CD14-positive monocyte (primary cell): ENCODE data around the gene EEF1G. TPM values are rescaled to one million over a fixed set of nuclear protein-coding genes. Genes with fewer than 3 reads are reported as not detected.

ENCODE experiments used
- DNase-seq, 3 donors: peaks; one replicate each; pipeline ENCODE4 v3.0.0-alpha.2; 2011 to 2022
- H2AFZ ChIP-seq: 2 replicates; pipeline ENCODE4 v1.6.0; 2012; ENCODE audit warnings: mild to moderate bottlenecking, low read depth, low read length, inconsistent platforms; ENCODE audit not compliant: insufficient read depth, poor library complexity, severe bottlenecking
- H3K27ac ChIP-seq, 2 donors: 1 replicate in 1 of 2; 2 replicates in 1 of 2; pipeline ENCODE4 v1.5.1; 2012 to 2013; ENCODE audit warnings: low read length in 2 of 2, control low read depth in 1 of 2, inconsistent platforms in 1 of 2, low read depth in 1 of 2, mild to moderate bottlenecking in 1 of 2
- H3K27me3 ChIP-seq, 2 donors: one replicate each; pipeline versions ENCODE4 v1.6.0 to v1.6.1; 2011 to 2013; ENCODE audit warnings: low read length in 2 of 2; ENCODE audit not compliant: control insufficient read depth in 2 of 2, insufficient read depth in 2 of 2
- H3K36me3 ChIP-seq, 2 donors: replicated peaks in 1 of 2; 1 replicate in 1 of 2; 2 replicates in 1 of 2; pipeline versions ENCODE4 v1.5.1 to v1.6.1; 2012 to 2013; ENCODE audit warnings: low read length in 2 of 2, control low read depth in 1 of 2, inconsistent platforms in 1 of 2, mild to moderate bottlenecking in 1 of 2; ENCODE audit not compliant: insufficient read depth in 2 of 2, control insufficient read depth in 1 of 2
- H3K4me1 ChIP-seq, 2 donors: 1 replicate in 1 of 2; 2 replicates in 1 of 2; pipeline versions ENCODE4 v1.5.1 to v1.6.1; 2012 to 2013; ENCODE audit warnings: low read length in 2 of 2, control low read depth in 1 of 2, inconsistent platforms in 1 of 2, mild to moderate bottlenecking in 1 of 2, moderate library complexity in 1 of 2; ENCODE audit not compliant: insufficient read depth in 2 of 2, control insufficient read depth in 1 of 2
- H3K4me2 ChIP-seq: replicated peaks from 2 replicates; pipeline ENCODE3; 2012; ENCODE audit warnings: low read length, moderate library complexity, mild to moderate bottlenecking; ENCODE audit not compliant: poor library complexity, severe bottlenecking; ENCODE audit errors: extremely low read depth
- H3K4me3 ChIP-seq, 3 experiments: fragments of 200-600 bp in 1 of 3; sonication (generic) in 1 of 3; replicated peaks in 1 of 3; 1 replicate in 2 of 3; 2 replicates in 1 of 3; pipeline ENCODE4 v1.5.1; 2011 to 2013; ENCODE audit warnings: low read length in 3 of 3, mild to moderate bottlenecking in 3 of 3, control low read depth in 2 of 3, low read depth in 2 of 3, inconsistent platforms in 1 of 3, moderate library complexity in 1 of 3
- H3K79me2 ChIP-seq: 2 replicates; pipeline ENCODE4 v1.6.0; 2012; ENCODE audit warnings: mild to moderate bottlenecking, control low read depth, inconsistent platforms, low read length, moderate library complexity; ENCODE audit not compliant: insufficient read depth
- H3K9ac ChIP-seq: 2 replicates; pipeline ENCODE4 v1.6.0; 2017; ENCODE audit warnings: low read length, mild to moderate bottlenecking; ENCODE audit not compliant: insufficient read depth, poor library complexity, severe bottlenecking
- H3K9me3 ChIP-seq, 2 donors: replicated peaks in 1 of 2; 1 replicate in 1 of 2; 2 replicates in 1 of 2; pipeline versions ENCODE4 v1.5.1 to v1.6.1; 2012 to 2013; ENCODE audit warnings: low read length in 2 of 2, control low read depth in 1 of 2; ENCODE audit not compliant: control insufficient read depth in 1 of 2, insufficient read depth in 1 of 2
- H4K20me1 ChIP-seq: 2 replicates; pipeline ENCODE4 v1.6.0; 2012; ENCODE audit warnings: mild to moderate bottlenecking, low read length, control low read depth, moderate library complexity; ENCODE audit not compliant: insufficient read depth
- H3K27ac Mint-ChIP-seq, 7 donors: one replicate each; pipeline ENCODE4 v1.8.0; 2020; ENCODE audit warnings: mild to moderate bottlenecking in 7 of 7, mixed read lengths in 7 of 7, moderate library complexity in 6 of 7, inconsistent platforms in 2 of 7
- H3K27me3 Mint-ChIP-seq, 3 donors: one replicate each; pipeline ENCODE4 v1.8.0; 2021 to 2022; ENCODE audit warnings: low read depth in 3 of 3, mild to moderate bottlenecking in 3 of 3, mixed read lengths in 3 of 3, moderate library complexity in 3 of 3, inconsistent platforms in 1 of 3
- H3K36me3 Mint-ChIP-seq, 2 donors: one replicate each; pipeline ENCODE4 v1.8.0; 2020; ENCODE audit warnings: mixed read lengths in 2 of 2, inconsistent platforms in 1 of 2, mild to moderate bottlenecking in 1 of 2
- H3K4me1 Mint-ChIP-seq: one replicate; pipeline ENCODE4 v1.8.0; 2020; ENCODE audit warnings: mild to moderate bottlenecking, mixed read lengths
- H3K4me3 Mint-ChIP-seq, 2 donors: one replicate each; pipeline ENCODE4 v1.8.0; 2020; ENCODE audit warnings: mild to moderate bottlenecking in 2 of 2, mixed read lengths in 2 of 2, moderate library complexity in 1 of 2
- H3K9me3 Mint-ChIP-seq, 7 donors: one replicate each; pipeline ENCODE4 v1.8.0; 2020 to 2022; ENCODE audit warnings: mixed read lengths in 7 of 7, mild to moderate bottlenecking in 6 of 7, moderate library complexity in 6 of 7, inconsistent platforms in 2 of 7
- CTCF ChIP-seq: fragments of 200-600 bp; IDR thresholded peaks from one replicate; pipeline ENCODE4 v1.8.0; 2022; ENCODE audit warnings: antibody characterized with exemption, mild to moderate bottlenecking
- WGBS: methylation state at CpG from one replicate; pipeline ENCODE4 v1.1.5; 2013; ENCODE audit warnings: missing lambda C conversion rate; ENCODE audit not compliant: insufficient coverage; 5-methylcytosine and 5-hydroxymethylcytosine counted together
- intact Hi-C, 2 donors: fragments of 100-400 bp; cut with micrococcal nuclease; formaldehyde crosslinking; loops; one replicate each; pipeline versions ENCODE4 v1.15.0 to v1.15.1; 2023
- polyA plus RNA-seq, 3 donors: library from polyadenylated mRNA; depleted of rRNA in 1 of 3; unstranded in 2 of 3; stranded (reverse) in 1 of 3; fragments of 300-500 nt in 2 of 3; fragments of >200 nt in 1 of 3; fragmentation: Illumina TruSeq in 2 of 3; gene quantifications; 1 replicate in 2 of 3; 2 replicates in 1 of 3; pipeline ENCODE4 v1.2.3, GENCODE V29; 2012 to 2021

Gene EEF1G
- polyA plus RNA-seq, 3 donors, result 490 to 603 (median 491) TPM

GRCh38 chr11:62543680-62544444 lies 29.8 kb downstream of the EEF1G start:
- peak overlapping the region; percentile 94 for H3K4me2 ChIP-seq
- Mint-ChIP-seq H3K9me3 (peaks cover 0 to 3% (median 0%) of the 10 kb centered on the region in 7 donors), H3K27me3 (peaks cover 0 to 17% (median 7%) of the 10 kb centered on the region in 3 donors), H3K4me1 (peaks cover 70% of the 10 kb centered on the region), H3K27ac (peak overlapping the region; percentile 93 to 100 (median 96)), H3K4me3 (peak overlapping the region; percentile 96 to 98), H3K36me3 (peaks cover 5 to 35% of the 10 kb centered on the region in 2 donors)
- H3K9me3 ChIP-seq, result no peaks in the 10 kb centered on the region
- intact Hi-C loops, result loop anchor here (1.0 to 10.0 kb wide), 5 partner anchors 9 to 572 kb away; no protein-coding TSS in a partner anchor
- TF ChIP-seq CTCF, result no peak
- peaks cover 2% of the 10 kb centered on the region in 2 donors for H3K36me3 ChIP-seq
- WGBS, result 88% methylated on average over 13 of the region's 22 CpGs
- H3K27me3 ChIP-seq, result no peaks in the 10 kb centered on the region
- H3K4me1 ChIP-seq, result peaks cover 71 to 72% of the 10 kb centered on the region in 2 donors
- H3K9ac ChIP-seq, result peak overlapping the region; percentile 100
- H4K20me1 ChIP-seq, result peaks cover 76% of the 10 kb centered on the region
- H3K27ac ChIP-seq, result peak overlapping the region; percentile 82 to 99
- no peak for DNase-seq
- H2AFZ ChIP-seq, result no peak overlapping the region
- peaks cover 92% of the 10 kb centered on the region for H3K79me2 ChIP-seq
- peak overlapping the region; percentile 83 to 96 (median 87) for H3K4me3 ChIP-seq

DNA sequence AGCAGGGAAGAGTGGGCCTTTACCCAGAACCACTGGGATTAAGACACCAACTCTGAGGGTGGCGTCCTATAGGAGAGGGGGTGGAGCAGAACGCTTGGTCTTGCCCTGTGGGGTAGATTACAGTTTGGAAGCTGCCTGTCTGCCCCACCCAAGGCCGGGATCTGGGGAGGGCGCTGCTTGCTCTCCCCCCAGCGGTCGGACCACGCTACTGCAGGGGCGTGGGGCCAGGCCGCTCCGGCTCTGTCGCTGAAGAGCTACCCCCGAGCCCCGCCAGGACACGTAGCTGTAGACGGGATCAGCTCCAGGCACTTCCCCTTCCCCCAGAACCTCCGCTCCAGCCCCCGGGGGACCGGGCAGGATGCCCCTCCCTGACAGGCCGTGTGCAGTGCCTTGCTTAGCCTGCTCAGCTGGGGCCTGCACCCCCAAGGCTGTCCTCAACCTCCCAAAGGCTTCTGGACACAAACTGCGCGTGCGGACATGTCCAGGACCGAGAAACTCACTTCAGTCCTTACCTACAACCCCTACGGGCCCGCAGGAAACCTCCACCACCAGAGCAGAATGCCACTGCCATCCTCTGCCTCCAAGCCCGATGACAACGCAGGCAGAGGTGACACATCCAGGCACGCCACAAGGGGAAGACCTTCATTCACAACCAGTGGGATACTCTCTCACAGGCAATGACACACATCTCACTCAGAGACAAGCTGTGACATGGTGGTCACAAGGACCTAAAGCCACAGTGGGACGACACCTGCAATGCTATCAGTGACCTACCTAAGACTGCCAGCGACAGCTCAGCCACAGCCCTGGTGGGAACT lies 30.7 kb downstream of the EEF1G start:
- Histone ChIP-seq H3K4me3 (peak overlapping the region; percentile 83 to 96 (median 87)), H3K79me2 (peaks cover 100% of the 10 kb centered on the region), H2AFZ (no peak overlapping the region), H3K27me3 (no peaks in the 10 kb centered on the region), H3K4me1 (peaks cover 79 to 80% of the 10 kb centered on the region in 2 donors), H4K20me1 (peaks cover 85% of the 10 kb centered on the region), H3K4me2 (peak overlapping the region; percentile 94), H3K36me3 (peaks cover 10% of the 10 kb centered on the region in 2 donors), H3K27ac (peak overlapping the region; percentile 82 to 99), H3K9ac (peak overlapping the region; percentile 100), H3K9me3 (no peaks in the 10 kb centered on the region)
- DNase-seq, result peak; percentile 88 to 97 (median 88)
- Mint-ChIP-seq H3K27ac (peak overlapping the region; percentile 93 to 100 (median 96)), H3K27me3 (peaks cover 0 to 13% (median 4%) of the 10 kb centered on the region in 3 donors), H3K4me3 (peak overlapping the region; percentile 96 to 98), H3K36me3 (peaks cover 10 to 44% of the 10 kb centered on the region in 2 donors), H3K9me3 (peaks cover 0 to 3% (median 0%) of the 10 kb centered on the region in 7 donors), H3K4me1 (peaks cover 74% of the 10 kb centered on the region)
- intact Hi-C loops, result loop anchor here (1.0 to 10.0 kb wide), 5 partner anchors 10 to 571 kb away; no protein-coding TSS in a partner anchor
- 6% methylated on average over 28 of the region's 30 CpGs for WGBS
- peak; percentile 100 for TF ChIP-seq CTCF
